Muscle of leg (tissue), 11 donors: ENCODE results near the gene YOD1. TPM values are rescaled to one million over a fixed set of nuclear protein-coding genes. Genes with fewer than 3 reads are reported as not detected.

ENCODE experiments used
- DNase-seq: peaks from one replicate; pipeline ENCODE4 v3.0.0; 2013
- H3K27ac ChIP-seq: one replicate; pipeline ENCODE4 v1.5.1; 2013; ENCODE audit warnings: mild to moderate bottlenecking, low read length, control low read depth
- H3K27me3 ChIP-seq: one replicate; pipeline ENCODE4 v1.6.1; 2013; ENCODE audit warnings: low read length; ENCODE audit not compliant: control insufficient read depth, insufficient read depth
- H3K36me3 ChIP-seq: one replicate; pipeline ENCODE4 v1.6.1; 2013; ENCODE audit warnings: low read length; ENCODE audit not compliant: control insufficient read depth, insufficient read depth
- H3K4me1 ChIP-seq: one replicate; pipeline ENCODE4 v1.6.1; 2013; ENCODE audit warnings: low read length; ENCODE audit not compliant: control insufficient read depth, insufficient read depth
- H3K4me3 ChIP-seq: one replicate; pipeline ENCODE4 v1.5.1; 2013; ENCODE audit warnings: low read length, control low read depth
- H3K9me3 ChIP-seq: replicated peaks from 2 replicates; pipeline ENCODE4 v1.6.1; 2013; ENCODE audit warnings: low read depth, low read length; ENCODE audit not compliant: control insufficient read depth
- WGBS: methylation state at CpG from one replicate; pipeline ENCODE4 v1.1.5; 2013; ENCODE audit warnings: missing lambda C conversion rate; ENCODE audit not compliant: insufficient coverage; 5-methylcytosine and 5-hydroxymethylcytosine counted together
- polyA plus RNA-seq, 8 donors: library from polyadenylated mRNA; unstranded; fragments of 120-200 nt; gene quantifications; one replicate each; pipeline versions ENCODE4 v1.2.1 to v1.2.3, GENCODE V29; 2013; ENCODE audit warnings: inconsistent platforms in 1 of 8, low replicate concordance in 1 of 8; ENCODE audit not compliant: insufficient read length in 8 of 8, insufficient read depth in 1 of 8
- total RNA-seq: library from RNA; stranded (reverse); fragments of 120-200 nt; gene quantifications from one replicate; pipeline ENCODE4 v1.2.4, GENCODE V29; 2013

YOD1 gene
- total and polyA plus RNA-seq, 9 donors: 4.2 to 6.7 (median 5.9) TPM

DNA sequence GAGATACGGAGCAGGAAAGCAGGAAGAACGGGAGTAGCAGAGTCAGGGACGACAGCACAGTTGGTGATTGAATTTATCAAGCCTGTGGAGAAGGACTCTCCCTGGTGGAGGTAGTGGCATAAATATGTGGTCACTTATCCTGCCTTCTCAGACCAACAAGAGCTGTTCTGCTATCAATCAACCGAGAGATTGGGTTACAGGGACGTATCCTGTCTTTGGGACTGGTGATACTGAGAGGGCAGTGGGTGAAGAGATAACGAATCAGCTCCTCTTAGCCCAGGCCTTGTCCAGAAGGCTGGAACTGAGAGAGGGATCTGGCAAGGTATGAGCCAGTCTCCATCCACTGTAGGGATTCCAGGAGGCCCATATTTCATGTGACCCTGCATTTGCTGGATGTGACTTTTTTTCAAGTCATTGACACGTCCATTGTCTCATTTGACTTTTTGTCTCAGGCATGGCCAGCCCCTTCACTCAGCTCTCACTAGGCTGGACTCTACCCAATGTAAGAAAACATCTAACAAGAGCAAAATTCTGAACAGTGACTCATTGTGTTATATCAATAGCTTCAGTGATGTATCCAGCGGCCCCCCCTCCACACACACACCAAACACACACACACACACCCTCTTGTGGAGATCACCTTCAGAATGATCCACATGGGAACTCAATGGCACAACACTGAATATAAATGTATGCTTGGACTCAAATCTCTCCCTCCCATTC lies 29.7 kb downstream of the YOD1 start:
- no peak for DNase-seq
- H3K9me3 ChIP-seq: no peaks in the 10 kb centered on the region
- H3K36me3 ChIP-seq: no peaks in the 10 kb centered on the region

GRCh38 chr1:207020709-207021107 lies 30.3 kb downstream of the YOD1 start:
- WGBS: 53% methylated on average over 2 of the region's 4 CpGs
- DNase-seq: no peak
- H3K27ac ChIP-seq: no peak overlapping the region

More for the DNA sequence above, 29.7 kb downstream of the YOD1 start:
- Histone ChIP-seq H3K27ac (no peak overlapping the region), H3K4me1 (peaks cover 12% of the 10 kb centered on the region), H3K4me3 (no peak overlapping the region), H3K27me3 (peaks cover 2% of the 10 kb centered on the region)
- WGBS: 52% methylated on average over 6 of the region's 8 CpGs

DNA sequence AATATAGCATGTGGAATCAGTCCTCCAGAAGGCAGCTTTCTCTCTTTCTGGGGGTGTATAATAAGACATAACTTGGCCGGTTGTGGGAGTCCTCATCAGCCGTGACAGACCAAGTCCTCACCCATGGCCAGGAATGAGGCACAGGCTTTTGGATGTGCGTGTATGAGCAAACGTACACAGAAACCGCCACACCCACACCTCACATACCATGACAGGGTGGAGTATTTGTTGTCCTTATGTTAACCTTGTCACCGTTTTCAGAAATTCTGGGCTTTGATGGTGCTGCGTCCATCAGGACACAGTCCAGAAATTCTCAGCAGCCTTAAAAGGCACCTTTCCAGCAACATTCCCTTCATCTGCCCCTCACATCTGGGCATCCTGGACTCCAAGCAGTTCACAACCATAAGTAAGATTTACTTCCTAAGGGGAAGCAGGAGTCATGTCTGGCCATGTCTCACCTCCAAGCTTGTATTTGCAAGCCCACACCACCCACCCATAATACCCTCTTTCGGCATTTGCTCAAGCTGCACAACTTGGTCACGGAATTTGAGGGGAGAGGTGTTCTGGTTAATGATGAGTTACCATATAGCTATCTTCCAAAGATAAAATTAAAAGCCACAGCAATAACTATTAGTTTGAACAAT lies 30.8 kb downstream of the YOD1 start:
- no peak overlapping the region for H3K27ac ChIP-seq
- H3K36me3 ChIP-seq: no peaks in the 10 kb centered on the region
- H3K4me1 ChIP-seq: peaks cover 8% of the 10 kb centered on the region
- no peak overlapping the region for H3K4me3 ChIP-seq
- H3K27me3 ChIP-seq: peaks cover 2% of the 10 kb centered on the region
- DNase-seq: no peak
- 76% methylated on average over 2 of the region's 9 CpGs for WGBS
- no peaks in the 10 kb centered on the region for H3K9me3 ChIP-seq

More at GRCh38 chr1:207020709-207021107, 30.3 kb downstream of the YOD1 start:
- H3K4me3 ChIP-seq: no peak overlapping the region
- no peaks in the 10 kb centered on the region for H3K9me3 ChIP-seq
- H3K36me3 ChIP-seq: no peaks in the 10 kb centered on the region
- peaks cover 12% of the 10 kb centered on the region for H3K4me1 ChIP-seq
- peaks cover 2% of the 10 kb centered on the region for H3K27me3 ChIP-seq

GRCh38 chr1:207019661-207020060 lies 31.3 kb downstream of the YOD1 start:
- no peaks in the 10 kb centered on the region for H3K36me3 ChIP-seq
- DNase-seq: no peak
- H3K4me3 ChIP-seq: no peak overlapping the region
- WGBS: 57% methylated on average over 1 of the region's 2 CpGs
- H3K4me1 ChIP-seq: peaks cover 6% of the 10 kb centered on the region
- H3K27me3 ChIP-seq: peaks cover 2% of the 10 kb centered on the region
- H3K9me3 ChIP-seq: no peaks in the 10 kb centered on the region
- H3K27ac ChIP-seq: no peak overlapping the region

DNA sequence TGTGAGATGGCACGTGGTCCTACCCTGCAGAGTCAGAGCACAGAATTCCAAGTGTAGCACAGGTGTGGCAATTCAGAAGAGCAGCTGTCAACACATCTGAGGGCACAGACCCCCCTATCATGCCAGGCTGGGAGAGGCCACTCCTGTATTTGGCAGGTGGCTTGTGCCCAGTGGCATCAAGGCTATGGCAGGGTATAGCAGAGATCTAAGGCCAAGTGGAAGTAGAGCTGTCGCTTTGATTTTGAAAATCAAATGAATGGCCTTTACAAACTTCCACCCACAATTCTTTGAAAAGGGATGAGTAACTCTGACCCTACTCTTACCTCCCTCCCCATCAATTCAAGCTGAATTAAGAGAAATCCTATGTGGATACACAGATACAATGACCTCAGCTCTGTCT lies 31.8 kb downstream of the YOD1 start:
- no peaks in the 10 kb centered on the region for H3K36me3 ChIP-seq
- no peak for DNase-seq
- WGBS: 80% methylated on average over 1 of the region's 2 CpGs
- peaks cover 2% of the 10 kb centered on the region for H3K27me3 ChIP-seq
- H3K27ac ChIP-seq: no peak overlapping the region
- no peak overlapping the region for H3K4me3 ChIP-seq
- H3K9me3 ChIP-seq: no peaks in the 10 kb centered on the region
- peaks cover 5% of the 10 kb centered on the region for H3K4me1 ChIP-seq

GRCh38 chr1:207018707-207019106 lies 32.3 kb downstream of the YOD1 start:
- 71% methylated on average over 1 of the region's 4 CpGs for WGBS

GRCh38 chr1:207017615-207018559 lies 33.1 kb downstream of the YOD1 start:
- Histone ChIP-seq H3K4me1 (no peaks in the 10 kb centered on the region), H3K27me3 (peaks cover 2% of the 10 kb centered on the region), H3K27ac (no peak overlapping the region), H3K4me3 (no peak overlapping the region), H3K36me3 (no peaks in the 10 kb centered on the region), H3K9me3 (no peaks in the 10 kb centered on the region)
- peak; percentile 81 for DNase-seq
- 100% methylated on average over 1 of the region's 7 CpGs for WGBS

More at GRCh38 chr1:207018707-207019106, 32.3 kb downstream of the YOD1 start:
- Histone ChIP-seq H3K4me3 (no peak overlapping the region), H3K36me3 (no peaks in the 10 kb centered on the region), H3K4me1 (peaks cover under 1% of the 10 kb centered on the region), H3K9me3 (no peaks in the 10 kb centered on the region), H3K27ac (no peak overlapping the region), H3K27me3 (peaks cover 2% of the 10 kb centered on the region)
- no peak for DNase-seq

GRCh38 chr1:207015791-207016190 lies 35.2 kb downstream of the YOD1 start:
- peaks cover 1% of the 10 kb centered on the region for H3K27me3 ChIP-seq
- WGBS: 95% methylated on average over 2 of the region's 3 CpGs
- H3K4me1 ChIP-seq: no peaks in the 10 kb centered on the region
- no peak for DNase-seq
- H3K27ac ChIP-seq: no peak overlapping the region
- no peaks in the 10 kb centered on the region for H3K36me3 ChIP-seq
- H3K4me3 ChIP-seq: no peak overlapping the region
- H3K9me3 ChIP-seq: no peaks in the 10 kb centered on the region

GRCh38 chr1:207014728-207015127 lies 36.3 kb downstream of the YOD1 start:
- no peak overlapping the region for H3K4me3 ChIP-seq
- H3K27ac ChIP-seq: no peak overlapping the region
- no CpG with 5 or more reads among the region's 3 CpGs for whole genome bisulfite sequencing
- H3K36me3 ChIP-seq: no peaks in the 10 kb centered on the region
- DNase-seq: no peak
- no peaks in the 10 kb centered on the region for H3K27me3 ChIP-seq
- H3K4me1 ChIP-seq: no peaks in the 10 kb centered on the region
- H3K9me3 ChIP-seq: no peaks in the 10 kb centered on the region
